Measurements from ENCODE around the gene C19orf18. TPM values are rescaled to one million over a fixed set of nuclear protein-coding genes. Genes with fewer than 3 reads are reported as not detected.
A peak's percentile ranks its signal among the peaks of the same experiment; 100 is the strongest.
"Not testable (repeated sequence)": the region's sequence is repeated elsewhere in the genome, so short reads cannot be mapped to it uniquely, and the experiment has no call there.

C19orf18 gene
- total RNA-seq, 1 donor: not detected

- peak overlapping the region; percentile 47 for H3K4me3 ChIP-seq (ENCODE audit: low read depth, low read length)
- DNase-seq (ENCODE audit: low read depth): peak; percentile 67
- TF ChIP-seq, protein P1, sequence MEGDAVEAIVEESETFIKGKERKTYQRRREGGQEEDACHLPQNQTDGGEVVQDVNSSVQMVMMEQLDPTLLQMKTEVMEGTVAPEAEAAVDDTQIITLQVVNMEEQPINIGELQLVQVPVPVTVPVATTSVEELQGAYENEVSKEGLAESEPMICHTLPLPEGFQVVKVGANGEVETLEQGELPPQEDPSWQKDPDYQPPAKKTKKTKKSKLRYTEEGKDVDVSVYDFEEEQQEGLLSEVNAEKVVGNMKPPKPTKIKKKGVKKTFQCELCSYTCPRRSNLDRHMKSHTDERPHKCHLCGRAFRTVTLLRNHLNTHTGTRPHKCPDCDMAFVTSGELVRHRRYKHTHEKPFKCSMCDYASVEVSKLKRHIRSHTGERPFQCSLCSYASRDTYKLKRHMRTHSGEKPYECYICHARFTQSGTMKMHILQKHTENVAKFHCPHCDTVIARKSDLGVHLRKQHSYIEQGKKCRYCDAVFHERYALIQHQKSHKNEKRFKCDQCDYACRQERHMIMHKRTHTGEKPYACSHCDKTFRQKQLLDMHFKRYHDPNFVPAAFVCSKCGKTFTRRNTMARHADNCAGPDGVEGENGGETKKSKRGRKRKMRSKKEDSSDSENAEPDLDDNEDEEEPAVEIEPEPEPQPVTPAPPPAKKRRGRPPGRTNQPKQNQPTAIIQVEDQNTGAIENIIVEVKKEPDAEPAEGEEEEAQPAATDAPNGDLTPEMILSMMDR (IDR thresholded peaks at IDR 0.05; ENCODE audit: insufficient read depth, low read length): no peak
Observed at GRCh38 chr19:58009666-58010301, 35.5 kb upstream of the C19orf18 start.

GRCh38 chr19:58009301-58009665, 34.9 kb upstream of the C19orf18 start:
- TF ChIP-seq, protein P1 (IDR thresholded peaks at IDR 0.05; ENCODE audit: insufficient read depth, low read length): no peak
- H3K4me3 ChIP-seq (ENCODE audit: low read depth, low read length): peak overlapping the region; percentile 47

DNA sequence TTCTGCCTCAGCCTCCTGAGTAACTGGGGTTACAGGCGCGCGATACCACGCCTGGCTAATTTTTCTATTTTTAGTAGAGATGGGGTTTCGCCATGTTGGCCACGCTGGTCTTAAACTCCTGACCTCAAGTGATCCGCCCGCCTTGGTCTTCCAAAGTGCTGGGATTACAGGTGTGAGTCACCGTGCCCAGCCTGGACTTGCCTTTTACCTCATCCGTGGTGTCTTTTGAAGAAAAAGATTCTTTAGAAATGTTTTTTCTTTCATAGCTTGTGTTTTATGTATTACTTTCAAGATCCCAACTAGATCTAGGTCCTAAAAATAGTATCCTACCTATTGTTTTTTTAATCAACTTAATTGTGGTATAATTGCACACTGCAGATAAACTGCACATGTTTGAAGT, 34.5 kb upstream of the C19orf18 start:
- not testable (repeated sequence) for H3K4me3 ChIP-seq (ENCODE audit: low read depth, low read length); DNase-seq (ENCODE audit: low read depth)

More at GRCh38 chr19:58009301-58009665, 34.9 kb upstream of the C19orf18 start:
- no peak for DNase-seq (ENCODE audit: low read depth)

GRCh38 chr19:58007285-58007684, 33.0 kb upstream of the C19orf18 start:
- no peak for DNase-seq (ENCODE audit: low read depth)
- no peak overlapping the region for H3K4me3 ChIP-seq (ENCODE audit: low read depth, low read length)
- TF ChIP-seq, protein P1 (IDR thresholded peaks at IDR 0.05; ENCODE audit: insufficient read depth, low read length): no peak

- TF ChIP-seq, protein P1 (IDR thresholded peaks at IDR 0.05; ENCODE audit: insufficient read depth, low read length): no peak
- DNase-seq (ENCODE audit: low read depth): peak; percentile 35
- peak overlapping the region; percentile 84 for H3K4me3 ChIP-seq (ENCODE audit: low read depth, low read length)
Observed at GRCh38 chr19:58003174-58003828, 29.0 kb upstream of the C19orf18 start.

GRCh38 chr19:58002384-58003173, 28.2 kb upstream of the C19orf18 start, which contains the start of gene ZNF606:
Gene ZNF606 (minus strand): TSS chr19:58002820. CDS start chr19:58001319, 1,501 bp downstream.
- peak; percentile 80 for DNase-seq (ENCODE audit: low read depth)
- TF ChIP-seq, protein P1 (IDR thresholded peaks at IDR 0.05; ENCODE audit: insufficient read depth, low read length): no peak
- H3K4me3 ChIP-seq (ENCODE audit: low read depth, low read length): peak within 1 kb of the TSS; percentile 84

GRCh38 chr19:58001895-58002369, 27.6 kb upstream of the C19orf18 start:
- DNase-seq (ENCODE audit: low read depth): peak; percentile 14
- TF ChIP-seq, protein P1 (IDR thresholded peaks at IDR 0.05; ENCODE audit: insufficient read depth, low read length): no peak
- peak overlapping the region; percentile 84 for H3K4me3 ChIP-seq (ENCODE audit: low read depth, low read length)

Measured in fibroblast of the aortic adventitia (primary cell).